Limb (tissue), 2 donors: ENCODE measurements around the gene ABHD12B.
"Not testable (repeated sequence)": the region's sequence is repeated elsewhere in the genome, so short reads cannot be mapped to it uniquely, and the experiment has no call there.

ENCODE experiments used
- DNase-seq, 2 donors: peaks; one replicate each; pipeline ENCODE4 v3.0.0-alpha.2; 2016; ENCODE audit errors: extremely low spot score in 2 of 2

Gene ABHD12B

GRCh38 chr14:50892255-50892654 lies 20.4 kb downstream of the ABHD12B start:
- no peak for DNase-seq

- not testable (repeated sequence) for DNase-seq
Observed at GRCh38 chr14:50896421-50896820, 24.6 kb downstream of the ABHD12B start.

- not testable (repeated sequence) for DNase-seq
Observed at GRCh38 chr14:50897005-50897404, 25.2 kb downstream of the ABHD12B start.

- DNase-seq: no peak
Observed at GRCh38 chr14:50897658-50898175, 25.9 kb downstream of the ABHD12B start.

GRCh38 chr14:50901361-50901760 lies 29.5 kb downstream of the ABHD12B start:
- DNase-seq: no peak

DNA sequence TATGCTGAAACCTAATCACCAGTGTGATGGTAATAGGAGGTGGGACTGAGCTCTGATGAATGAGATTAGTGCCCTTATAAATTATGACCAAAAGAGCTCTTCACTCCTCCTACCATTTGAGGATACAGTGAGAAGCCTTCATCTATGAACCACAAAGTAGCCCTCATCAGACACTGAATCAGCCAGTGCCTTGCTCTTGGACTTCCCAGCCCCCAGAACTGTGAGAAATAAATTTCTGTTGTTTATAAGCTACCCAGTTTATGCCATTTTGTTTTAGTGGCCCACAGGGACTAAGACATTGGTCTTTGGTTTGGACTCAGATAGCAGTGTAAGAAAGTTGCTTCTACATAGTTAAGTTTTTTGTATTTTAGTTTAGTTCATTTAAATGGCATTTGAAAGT lies 32.9 kb downstream of the ABHD12B start:
- no peak for DNase-seq

- no peak for DNase-seq
Observed at GRCh38 chr14:50906326-50907065, 34.6 kb downstream of the ABHD12B start.

DNA sequence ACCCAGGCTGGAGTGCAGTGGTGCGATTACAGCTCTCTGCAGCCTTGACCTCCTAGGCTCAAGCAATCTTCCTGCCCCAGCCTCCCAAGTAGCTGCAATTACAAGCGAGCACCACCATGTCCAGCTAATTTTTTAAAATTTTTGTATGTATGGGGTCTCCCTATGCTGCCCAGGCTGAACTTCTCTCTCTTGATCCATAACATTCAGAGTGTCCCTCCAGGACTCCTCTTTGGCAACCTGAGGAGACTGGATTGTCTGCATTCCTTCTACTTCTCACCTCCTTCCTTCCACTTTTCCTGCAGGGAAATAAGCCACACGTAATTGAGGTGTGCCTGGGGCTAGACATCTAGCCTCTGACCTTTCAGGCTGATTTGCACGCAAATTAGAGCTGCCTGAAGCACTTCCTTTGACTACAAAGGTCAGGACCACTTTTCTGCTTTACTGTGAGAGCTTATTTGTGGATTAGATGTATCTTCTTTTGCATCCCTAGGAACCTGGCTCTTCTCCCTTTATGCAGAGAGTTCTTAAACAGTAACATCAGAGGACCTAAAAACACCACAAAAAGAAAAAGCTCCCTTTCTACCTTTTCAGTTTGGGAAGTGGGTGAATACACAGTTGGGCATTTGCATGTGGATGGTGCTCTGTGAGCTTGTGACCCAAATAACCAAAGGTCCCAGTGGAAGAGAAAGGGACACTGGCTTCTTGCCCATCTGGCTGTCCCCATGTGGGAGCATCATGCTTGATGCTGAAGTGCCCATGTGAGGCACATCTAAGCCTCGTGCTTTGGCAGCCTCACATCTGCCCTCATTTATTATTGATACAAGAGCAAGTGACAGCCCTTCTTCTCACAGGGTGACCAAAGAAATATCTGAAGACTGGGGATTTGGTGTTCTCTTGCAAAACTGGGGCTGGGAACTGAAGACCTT lies 38.9 kb downstream of the ABHD12B start:
- DNase-seq: no peak

- no peak for DNase-seq
Observed at GRCh38 chr14:50917449-50917848, 45.6 kb downstream of the ABHD12B start.

GRCh38 chr14:50919524-50919923 lies 47.7 kb downstream of the ABHD12B start:
- not testable (repeated sequence) for DNase-seq

GRCh38 chr14:50920482-50921230 lies 48.8 kb downstream of the ABHD12B start:
- DNase-seq: peak; percentile 12 to 42

- DNase-seq: no peak
Observed at GRCh38 chr14:50922803-50923202, 51.0 kb downstream of the ABHD12B start.

DNA sequence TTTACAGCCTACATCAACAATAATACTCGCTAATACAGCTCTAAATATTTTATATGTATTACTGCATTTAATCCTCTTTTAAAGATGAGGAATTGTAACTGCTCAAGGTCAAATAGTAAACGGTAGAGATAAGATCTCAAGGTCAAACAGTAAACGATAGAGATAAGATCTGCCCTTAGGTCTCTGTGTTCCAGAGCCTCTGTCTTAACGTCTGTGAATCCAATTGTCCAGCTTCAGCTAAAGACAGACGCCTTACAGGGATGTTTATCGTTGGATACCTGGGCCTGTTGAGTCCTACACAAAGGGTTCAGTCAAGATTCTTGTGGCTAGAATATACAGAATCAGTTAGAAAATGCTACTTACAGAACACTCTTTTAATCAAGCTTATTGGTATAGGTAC lies 52.4 kb downstream of the ABHD12B start:
- no peak for DNase-seq

DNA sequence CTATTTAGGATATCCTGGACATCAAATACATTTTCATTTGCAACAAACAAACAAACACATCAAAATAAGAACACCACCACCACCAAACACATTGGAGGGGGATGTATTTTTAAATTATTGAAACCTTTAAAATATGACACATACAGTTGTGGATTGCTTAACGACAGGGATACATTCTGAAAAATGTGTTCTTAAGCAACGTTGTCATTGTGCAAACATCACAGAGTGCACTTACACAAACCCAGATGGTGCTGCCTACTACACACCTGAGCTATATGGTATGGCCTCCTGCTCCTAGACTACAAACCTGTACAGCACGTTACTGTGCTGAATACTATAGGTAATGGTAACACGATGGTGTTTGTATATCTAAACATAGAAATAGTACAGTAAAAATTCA lies 53.0 kb downstream of the ABHD12B start:
- no peak for DNase-seq

DNA sequence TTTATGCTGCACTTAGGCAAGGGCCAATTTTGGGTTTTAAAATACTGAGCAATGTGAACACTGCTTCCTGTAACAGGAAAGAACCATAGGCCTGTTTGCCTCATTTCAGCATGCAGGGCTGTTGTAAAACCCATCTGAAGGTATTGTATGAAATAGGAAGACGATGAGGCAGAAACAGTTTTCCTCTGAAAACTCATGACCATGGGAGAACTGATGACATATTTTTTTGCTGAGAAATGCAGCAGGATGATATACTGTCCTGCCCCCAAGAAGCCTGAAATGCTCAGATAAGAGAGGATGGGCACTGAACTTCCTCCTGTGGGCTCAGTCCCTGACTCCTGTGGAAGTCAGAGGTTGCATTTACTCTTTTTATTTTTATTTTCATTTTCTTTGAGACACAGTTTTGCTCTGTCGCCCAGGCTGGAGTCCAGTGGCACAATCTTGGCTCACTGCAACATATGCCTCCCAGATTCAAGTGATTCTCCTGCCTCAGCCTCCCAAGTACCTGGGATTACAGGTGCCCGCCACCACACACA lies 55.1 kb downstream of the ABHD12B start:
- DNase-seq: no peak

GRCh38 chr14:50928002-50928635 lies 56.3 kb downstream of the ABHD12B start:
- no peak for DNase-seq

DNA sequence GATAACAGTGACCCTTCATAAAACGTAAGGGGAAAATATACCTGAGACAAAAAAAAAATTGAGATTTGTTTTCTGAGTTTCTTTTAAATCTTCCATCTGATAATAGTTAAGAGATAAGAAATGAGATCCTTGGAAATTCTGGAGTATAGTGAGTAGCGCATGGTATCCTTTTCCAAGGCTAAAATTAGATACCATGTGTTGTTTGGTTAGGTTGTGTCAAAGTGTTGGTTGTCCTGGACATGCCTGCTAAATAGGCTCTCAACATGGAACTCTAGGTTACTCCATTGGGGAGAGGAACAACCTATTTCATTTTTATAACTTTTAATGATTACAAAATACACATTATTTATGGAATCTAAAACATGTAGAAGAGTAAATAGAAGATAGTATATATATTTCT lies 57.7 kb downstream of the ABHD12B start:
- DNase-seq: no peak

- no peak for DNase-seq
Observed at GRCh38 chr14:50931559-50931958, 59.7 kb downstream of the ABHD12B start.

DNA sequence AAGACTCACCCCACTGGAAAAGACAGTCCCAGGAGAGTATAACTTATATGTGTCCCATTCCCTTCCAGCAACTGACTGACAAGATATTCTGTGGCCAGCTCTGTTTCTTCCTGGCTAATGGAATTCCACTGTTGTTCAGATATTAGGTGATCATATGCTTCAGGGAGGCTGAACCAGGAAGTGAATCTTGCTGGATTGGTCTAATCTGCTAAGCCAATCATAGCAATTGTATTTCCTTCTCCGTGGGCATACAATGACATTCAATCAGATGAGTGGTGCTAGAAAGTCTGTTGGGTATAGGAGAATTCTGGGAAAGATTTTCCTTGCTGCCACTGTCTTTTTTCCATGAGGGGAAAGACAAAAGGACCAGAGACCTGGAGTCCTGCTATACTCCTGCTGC lies 60.3 kb downstream of the ABHD12B start:
- DNase-seq: no peak

DNA sequence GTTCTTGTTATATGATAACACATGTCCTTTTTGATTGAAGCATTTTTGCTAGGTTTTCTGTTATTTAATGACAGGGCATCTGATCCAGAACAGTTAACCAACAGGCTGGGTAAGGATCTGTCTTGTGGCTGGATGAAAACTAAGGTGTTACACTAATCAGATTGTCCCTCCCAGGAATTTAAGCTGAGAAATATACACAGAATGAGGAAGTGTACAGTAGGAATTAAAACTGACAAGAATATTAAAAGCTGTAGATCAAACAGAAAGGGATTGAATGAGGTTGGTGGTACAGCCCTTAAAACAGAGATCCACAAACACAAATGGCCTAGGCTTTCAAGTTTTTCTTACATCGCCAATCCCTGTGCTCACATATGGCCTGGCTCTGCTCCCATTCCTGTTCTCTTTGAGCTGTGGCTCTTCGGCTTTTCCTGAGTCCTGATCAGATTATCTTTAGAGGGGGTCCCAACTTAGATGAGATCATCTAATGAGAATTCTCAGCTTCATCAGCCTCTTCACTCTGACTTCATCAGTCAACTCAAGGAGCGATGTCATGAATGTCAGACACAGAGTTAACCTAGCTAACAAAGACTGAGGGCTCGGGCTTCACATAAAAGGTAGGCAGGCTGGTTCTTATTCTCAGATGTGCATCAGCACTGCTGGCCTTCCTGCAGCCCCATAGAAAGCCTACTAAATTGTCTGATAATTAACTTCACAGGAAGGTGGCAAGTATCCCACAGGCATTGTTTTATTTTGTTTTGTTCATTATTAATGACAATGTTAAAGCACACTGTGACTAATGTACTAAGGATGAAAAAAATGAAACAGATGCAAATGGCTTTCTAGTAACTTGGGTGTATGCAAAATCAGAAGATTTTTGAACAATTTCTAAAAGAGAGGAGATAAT lies 61.0 kb downstream of the ABHD12B start:
- no peak for DNase-seq
